Caco-2 (cell line): ENCODE measurements around the gene OAS1. TPM values are rescaled to one million over a fixed set of nuclear protein-coding genes. Genes with fewer than 3 reads are reported as not detected.

Experiments
- BruUV-seq: library from RNA; stranded (reverse); fragments of 400-500 nt; replicated peaks from 2 replicates; lab custom pipeline; 2021; lab: Mats Ljungman, UMichigan
- CTCF ChIA-PET: fragments of 300-600 bp; sonication (Branson Sonifier 250); formaldehyde crosslinking; loops from one replicate; lab custom pipeline; 2022; ENCODE audit warnings: antibody characterized with exemption; lab: Charles Lee
- POLR2A ChIA-PET: fragments of 300-600 bp; sonication (Branson Sonifier 250); formaldehyde crosslinking; loops from one replicate; lab custom pipeline; 2022; ENCODE audit warnings: antibody characterized with exemption; lab: Charles Lee
- DNase-seq, 2 experiments: peaks; one replicate each; pipeline versions ENCODE4 v3.0.0 to v3.0.0-alpha.2; 2020 to 2022
- H3K27me3 ChIP-seq: replicated peaks from 2 replicates; pipeline ENCODE4 v1.6.0; 2011; ENCODE audit warnings: low read length; ENCODE audit not compliant: control insufficient read depth, insufficient read depth
- H3K36me3 ChIP-seq: 2 replicates; pipeline ENCODE4 v1.5.1; 2011; ENCODE audit warnings: low read length; ENCODE audit not compliant: control insufficient read depth, insufficient read depth
- H3K4me1 ChIP-seq: fragments of 250-450 bp; sonication (Bioruptor Pico); 2 replicates; pipeline ENCODE4 v1.5.1; 2020; ENCODE audit warnings: mild to moderate bottlenecking
- H3K4me3 ChIP-seq: 2 replicates; pipeline ENCODE4 v1.5.1; 2011; ENCODE audit warnings: low read depth, mild to moderate bottlenecking, control low read depth, low read length
- H3K9me3 ChIP-seq: fragments of 250-450 bp; sonication (Bioruptor Pico); 2 replicates; pipeline ENCODE4 v1.5.1; 2020; ENCODE audit warnings: mild to moderate bottlenecking, moderate library complexity
- H3K27ac Mint-ChIP-seq: one replicate; pipeline ENCODE4 v1.8.0; 2022; ENCODE audit warnings: mixed read lengths; ENCODE audit not compliant: unreplicated experiment
- H3K27me3 Mint-ChIP-seq: one replicate; pipeline ENCODE4 v1.8.0; 2022; ENCODE audit warnings: mixed read lengths; ENCODE audit not compliant: insufficient read depth, unreplicated experiment
- H3K36me3 Mint-ChIP-seq: one replicate; pipeline ENCODE4 v1.8.0; 2022; ENCODE audit warnings: mild to moderate bottlenecking, mixed read lengths; ENCODE audit not compliant: insufficient read depth, unreplicated experiment
- H3K4me1 Mint-ChIP-seq: one replicate; pipeline ENCODE4 v1.8.0; 2022; ENCODE audit warnings: low read depth, mixed read lengths; ENCODE audit not compliant: unreplicated experiment
- H3K4me3 Mint-ChIP-seq: one replicate; pipeline ENCODE4 v1.8.0; 2022; ENCODE audit warnings: mild to moderate bottlenecking, moderate library complexity, mixed read lengths; ENCODE audit not compliant: unreplicated experiment
- H3K9me3 Mint-ChIP-seq: one replicate; pipeline ENCODE4 v1.8.0; 2022; ENCODE audit warnings: mixed read lengths; ENCODE audit not compliant: unreplicated experiment
- intact Hi-C: fragments of 100-400 bp; cut with micrococcal nuclease; formaldehyde crosslinking; loops from one replicate; pipeline ENCODE4 v1.10.0; 2022; ENCODE audit not compliant: unreplicated experiment
- total RNA-seq: library from RNA; stranded (reverse); gene quantifications from 2 replicates; pipeline ENCODE4 v1.2.3, GENCODE V29; 2022
- TF ChIP-seq, protein P1 (sequence below), 2 experiments: fragments of 200-600 bp in 1 of 2; IDR thresholded peaks; 1 replicate in 1 of 2; 2 replicates in 1 of 2; pipeline versions ENCODE4 v1.5.1 to v1.8.0; 2011 to 2022; ENCODE audit warnings: antibody characterized with exemption in 1 of 2, control low read depth in 1 of 2, inconsistent platforms in 1 of 2, low read depth in 1 of 2, low read length in 1 of 2, mild to moderate bottlenecking in 1 of 2, moderate library complexity in 1 of 2; ENCODE audit not compliant: insufficient read depth in 1 of 2, severe bottlenecking in 1 of 2, unreplicated experiment in 1 of 2

Gene OAS1
- total RNA-seq, 1 experiment from 2014 or later, result 14.2 TPM

DNA sequence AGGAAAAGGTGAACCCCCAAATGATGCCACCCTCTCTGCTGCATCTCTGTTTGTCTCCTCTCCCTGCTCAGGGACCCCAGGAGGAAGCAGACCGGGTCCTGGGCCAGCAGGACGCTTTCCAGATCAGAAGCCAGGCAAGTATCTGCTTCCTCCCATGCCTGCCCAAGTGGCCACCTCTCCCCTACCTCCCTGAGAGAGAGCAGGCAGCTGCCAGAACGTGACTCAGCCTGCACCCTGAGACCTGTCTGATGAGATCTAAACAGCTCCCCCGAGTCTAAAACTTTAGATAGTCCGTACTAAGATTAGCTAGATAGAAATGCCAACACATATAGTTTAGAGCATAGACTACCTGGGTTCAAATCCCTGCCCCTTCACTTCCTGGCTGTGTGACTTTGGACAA lies 31.2 kb upstream of the OAS1 start:
- Mint-ChIP-seq H3K9me3 (no peaks in the 10 kb centered on the region), H3K27me3 (peaks cover 15% of the 10 kb centered on the region), H3K27ac (no peak overlapping the region), H3K4me1 (no peaks in the 10 kb centered on the region), H3K4me3 (no peak overlapping the region), H3K36me3 (no peaks in the 10 kb centered on the region)
- intact Hi-C loops, result no loop called here
- H3K4me3 ChIP-seq, result no peak overlapping the region
- no peak for DNase-seq
- ChIA-PET POLR2A (no interaction called here), CTCF (no interaction called here)
- no peaks in the 10 kb centered on the region for H3K4me1 ChIP-seq
- no TSS peak for BruUV-seq
- H3K36me3 ChIP-seq, result no peaks in the 10 kb centered on the region
- no peaks in the 10 kb centered on the region for H3K9me3 ChIP-seq
- TF ChIP-seq, protein P1, sequence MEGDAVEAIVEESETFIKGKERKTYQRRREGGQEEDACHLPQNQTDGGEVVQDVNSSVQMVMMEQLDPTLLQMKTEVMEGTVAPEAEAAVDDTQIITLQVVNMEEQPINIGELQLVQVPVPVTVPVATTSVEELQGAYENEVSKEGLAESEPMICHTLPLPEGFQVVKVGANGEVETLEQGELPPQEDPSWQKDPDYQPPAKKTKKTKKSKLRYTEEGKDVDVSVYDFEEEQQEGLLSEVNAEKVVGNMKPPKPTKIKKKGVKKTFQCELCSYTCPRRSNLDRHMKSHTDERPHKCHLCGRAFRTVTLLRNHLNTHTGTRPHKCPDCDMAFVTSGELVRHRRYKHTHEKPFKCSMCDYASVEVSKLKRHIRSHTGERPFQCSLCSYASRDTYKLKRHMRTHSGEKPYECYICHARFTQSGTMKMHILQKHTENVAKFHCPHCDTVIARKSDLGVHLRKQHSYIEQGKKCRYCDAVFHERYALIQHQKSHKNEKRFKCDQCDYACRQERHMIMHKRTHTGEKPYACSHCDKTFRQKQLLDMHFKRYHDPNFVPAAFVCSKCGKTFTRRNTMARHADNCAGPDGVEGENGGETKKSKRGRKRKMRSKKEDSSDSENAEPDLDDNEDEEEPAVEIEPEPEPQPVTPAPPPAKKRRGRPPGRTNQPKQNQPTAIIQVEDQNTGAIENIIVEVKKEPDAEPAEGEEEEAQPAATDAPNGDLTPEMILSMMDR (IDR thresholded peaks at IDR 0.05; ENCODE audit: insufficient read depth in 1 of 2, low read depth in 1 of 2, low read length in 1 of 2, severe bottlenecking in 1 of 2, unreplicated experiment in 1 of 2), result no peak
- no peaks in the 10 kb centered on the region; the same call in none of the 2 replicates for H3K27me3 ChIP-seq

DNA sequence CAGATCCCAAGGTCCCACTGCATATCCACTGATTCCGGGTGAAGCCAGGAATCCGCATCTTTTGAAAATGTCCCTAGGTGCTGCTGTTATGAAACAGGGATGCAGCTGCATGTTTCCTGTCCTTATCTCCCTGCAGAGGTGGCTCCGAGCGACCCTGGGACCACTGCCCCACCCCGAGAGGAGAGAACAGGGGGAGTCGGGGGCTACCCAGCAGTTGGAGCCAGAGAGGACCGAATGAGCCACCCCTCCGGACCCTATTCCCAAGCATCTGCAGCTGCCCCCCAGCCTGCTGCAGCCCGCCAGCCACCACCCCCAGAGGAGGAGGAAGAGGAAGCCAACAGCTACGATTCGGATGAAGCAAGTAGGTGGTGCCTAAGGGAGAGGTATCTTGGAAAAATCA lies 30.3 kb upstream of the OAS1 start:
- TF ChIP-seq, protein P1 (IDR thresholded peaks at IDR 0.05; ENCODE audit: insufficient read depth in 1 of 2, low read depth in 1 of 2, low read length in 1 of 2, severe bottlenecking in 1 of 2, unreplicated experiment in 1 of 2), result no peak
- H3K27me3 ChIP-seq, result no peaks in the 10 kb centered on the region; the same call in none of the 2 replicates
- no peak overlapping the region for H3K4me3 ChIP-seq
- H3K9me3 Mint-ChIP-seq, result no peaks in the 10 kb centered on the region
- H3K9me3 ChIP-seq, result no peaks in the 10 kb centered on the region
- H3K4me1 Mint-ChIP-seq, result no peaks in the 10 kb centered on the region
- no TSS peak for BruUV-seq
- H3K36me3 ChIP-seq, result no peaks in the 10 kb centered on the region
- ChIA-PET POLR2A (no interaction called here), CTCF (no interaction called here)
- intact Hi-C loops, result no loop called here
- no peak overlapping the region for H3K4me3 Mint-ChIP-seq
- H3K27ac Mint-ChIP-seq, result no peak overlapping the region
- no peaks in the 10 kb centered on the region for H3K4me1 ChIP-seq
- no peaks in the 10 kb centered on the region for H3K36me3 Mint-ChIP-seq
- H3K27me3 Mint-ChIP-seq, result peaks cover 15% of the 10 kb centered on the region
- no peak for DNase-seq

DNA sequence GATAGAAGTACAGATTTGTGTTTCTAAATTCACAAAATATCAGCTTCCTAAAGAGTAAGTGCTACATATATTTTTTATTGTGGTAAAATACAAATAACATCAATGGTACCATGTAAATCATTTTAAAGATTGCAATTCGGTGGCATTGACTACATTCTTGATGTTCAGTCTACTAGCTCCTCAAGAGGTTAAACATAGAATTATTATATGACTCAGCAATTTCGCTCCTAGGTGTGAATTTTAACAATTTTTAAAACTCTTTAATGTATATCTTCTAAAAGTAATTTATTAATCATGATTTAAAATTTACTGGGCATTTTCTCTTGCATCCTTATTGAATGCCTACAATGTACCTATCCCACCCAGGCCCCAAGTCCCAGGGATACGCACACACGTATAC lies 29.8 kb upstream of the OAS1 start:
- ChIA-PET POLR2A (no interaction called here), CTCF (no interaction called here)
- H3K36me3 ChIP-seq, result no peaks in the 10 kb centered on the region
- DNase-seq, result no peak
- BruUV-seq, result no TSS peak
- H3K27me3 Mint-ChIP-seq, result peaks cover 17% of the 10 kb centered on the region
- no peak overlapping the region for H3K4me3 Mint-ChIP-seq
- no peak overlapping the region for H3K4me3 ChIP-seq
- intact Hi-C loops, result no loop called here
- H3K27ac Mint-ChIP-seq, result no peak overlapping the region
- no peaks in the 10 kb centered on the region for H3K36me3 Mint-ChIP-seq
- no peaks in the 10 kb centered on the region for H3K9me3 ChIP-seq
- no peaks in the 10 kb centered on the region for H3K9me3 Mint-ChIP-seq
- TF ChIP-seq, protein P1 (IDR thresholded peaks at IDR 0.05; ENCODE audit: insufficient read depth in 1 of 2, low read depth in 1 of 2, low read length in 1 of 2, severe bottlenecking in 1 of 2, unreplicated experiment in 1 of 2), result no peak
- H3K4me1 Mint-ChIP-seq, result no peaks in the 10 kb centered on the region
- H3K27me3 ChIP-seq, result no peaks in the 10 kb centered on the region; the same call in none of the 2 replicates
- no peaks in the 10 kb centered on the region for H3K4me1 ChIP-seq
